ENCODE data around the gene ZBTB7B. TPM values are rescaled to one million over a fixed set of nuclear protein-coding genes. Genes with fewer than 3 reads are reported as not detected.

The ZBTB7B gene
- total and polyA plus RNA-seq, 2 donors from 2014 or later, result 20.1 to 68.7 TPM

DNA sequence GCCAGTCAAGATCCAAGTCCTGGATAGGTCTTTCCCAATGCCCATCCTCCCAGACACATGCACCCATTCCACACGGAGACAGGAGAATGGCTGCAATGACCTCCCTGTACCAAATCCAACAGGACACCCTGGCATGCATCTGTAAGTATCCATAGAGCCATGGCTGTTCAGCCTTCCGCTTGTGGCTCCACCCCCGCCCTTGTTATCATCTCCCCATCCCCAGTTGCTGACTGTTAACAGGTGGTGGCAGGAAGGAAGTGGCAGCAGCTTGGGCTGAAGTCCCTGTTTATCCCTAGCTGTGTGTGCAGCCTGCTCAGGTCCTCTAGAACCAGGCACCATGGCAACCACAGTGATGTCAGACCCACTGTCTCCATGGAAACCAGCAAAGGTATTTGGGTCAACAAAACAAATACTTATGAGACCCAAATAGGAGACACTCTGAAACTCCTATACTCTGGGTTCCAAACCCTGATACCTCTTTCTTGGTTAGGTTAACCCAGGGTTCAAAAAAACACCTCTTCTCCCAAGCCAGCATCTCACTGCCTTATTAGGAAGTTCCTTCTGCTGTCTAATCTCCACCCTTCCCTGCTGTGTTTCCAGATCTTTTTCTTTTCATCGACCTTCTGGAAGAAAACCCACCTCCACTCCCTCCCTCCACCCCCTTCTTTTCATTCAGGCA is 47.4 kb upstream of the ZBTB7B start:
- DNase-seq (peak; percentile 80 to 88 (median 85)), FAIRE-seq (no peak)
- TF ChIP-seq, protein P1, sequence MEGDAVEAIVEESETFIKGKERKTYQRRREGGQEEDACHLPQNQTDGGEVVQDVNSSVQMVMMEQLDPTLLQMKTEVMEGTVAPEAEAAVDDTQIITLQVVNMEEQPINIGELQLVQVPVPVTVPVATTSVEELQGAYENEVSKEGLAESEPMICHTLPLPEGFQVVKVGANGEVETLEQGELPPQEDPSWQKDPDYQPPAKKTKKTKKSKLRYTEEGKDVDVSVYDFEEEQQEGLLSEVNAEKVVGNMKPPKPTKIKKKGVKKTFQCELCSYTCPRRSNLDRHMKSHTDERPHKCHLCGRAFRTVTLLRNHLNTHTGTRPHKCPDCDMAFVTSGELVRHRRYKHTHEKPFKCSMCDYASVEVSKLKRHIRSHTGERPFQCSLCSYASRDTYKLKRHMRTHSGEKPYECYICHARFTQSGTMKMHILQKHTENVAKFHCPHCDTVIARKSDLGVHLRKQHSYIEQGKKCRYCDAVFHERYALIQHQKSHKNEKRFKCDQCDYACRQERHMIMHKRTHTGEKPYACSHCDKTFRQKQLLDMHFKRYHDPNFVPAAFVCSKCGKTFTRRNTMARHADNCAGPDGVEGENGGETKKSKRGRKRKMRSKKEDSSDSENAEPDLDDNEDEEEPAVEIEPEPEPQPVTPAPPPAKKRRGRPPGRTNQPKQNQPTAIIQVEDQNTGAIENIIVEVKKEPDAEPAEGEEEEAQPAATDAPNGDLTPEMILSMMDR (IDR thresholded peaks at IDR 0.05; ENCODE audit: borderline replicate concordance, extremely low read depth, insufficient read depth), result no peak
- peak overlapping the region; percentile 66 to 78 for H3K27ac ChIP-seq (ENCODE audit: low read depth in 2 of 2, low read length in 2 of 2)
- peaks cover 4 to 37% (median 19%) of the 10 kb centered on the region in 3 donors for H3K4me1 ChIP-seq (ENCODE audit: control insufficient read depth in 2 of 3, insufficient read depth in 2 of 3, low read depth in 1 of 3, low read length in 3 of 3)
- peak overlapping the region; percentile 30 to 82 (median 73) for H3K9ac ChIP-seq (ENCODE audit: low read length in 3 of 3)
- intact Hi-C loops (cut with DNase I), result no loop called here
- no peaks in the 10 kb centered on the region for H3K9me3 ChIP-seq (ENCODE audit: control insufficient read depth in 2 of 3, insufficient read depth in 1 of 3, low read length in 3 of 3)
- peak overlapping the region; percentile 86 to 90 (median 88) for H3K4me3 ChIP-seq (ENCODE audit: low read length in 3 of 3)
- no peaks in the 10 kb centered on the region for H3K27me3 ChIP-seq (ENCODE audit: control insufficient read depth, insufficient read depth, low read length)
- peaks cover 0 to 8% (median 0%) of the 10 kb centered on the region in 3 donors for H3K36me3 ChIP-seq (ENCODE audit: control insufficient read depth in 2 of 3, insufficient read depth in 3 of 3, low read length in 3 of 3)

DNA sequence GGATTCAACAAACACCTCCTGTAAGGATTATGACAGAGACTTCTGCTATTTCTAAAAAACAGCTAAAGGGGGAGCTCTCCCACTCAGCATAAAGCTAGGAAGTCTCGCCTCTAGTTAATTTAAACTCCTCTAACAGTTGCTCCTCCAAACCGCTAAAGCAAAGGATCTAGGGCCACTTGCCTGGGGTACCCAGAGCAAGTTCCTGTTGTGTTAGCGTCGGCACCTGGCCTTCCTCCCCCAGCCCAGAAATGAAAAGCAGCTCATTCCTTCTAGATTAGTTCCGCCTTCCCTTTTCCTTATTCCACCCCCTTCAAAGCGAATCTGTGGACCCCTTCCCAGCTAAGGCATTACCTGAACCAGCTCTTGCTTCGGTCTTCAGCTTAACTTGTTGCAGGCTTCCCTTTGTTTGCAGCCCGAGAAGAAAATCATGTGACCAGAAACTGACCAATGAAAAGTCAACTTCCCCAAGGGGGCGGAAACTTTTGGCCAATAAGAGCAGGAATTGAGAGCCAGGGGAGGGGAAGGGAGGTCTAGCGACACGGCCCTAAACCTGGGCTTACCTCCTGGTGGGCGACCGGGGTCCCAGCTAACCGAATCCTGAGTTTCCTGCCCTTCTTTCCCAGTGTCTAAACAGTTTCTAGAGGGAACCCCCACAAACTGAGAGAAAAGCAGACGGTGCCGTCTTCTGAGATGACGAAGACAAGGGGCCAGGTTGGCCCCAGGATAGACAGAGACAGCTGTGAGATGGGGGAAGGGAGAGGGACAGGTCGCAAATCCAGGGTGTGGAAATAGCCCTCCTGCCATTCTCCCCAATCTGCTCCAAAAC is 46.7 kb upstream of the ZBTB7B start, which contains the start of gene PBXIP1:
TSS of gene PBXIP1 (minus strand) at position 382 of the 826 bp plus-strand sequence. CDS start 2,378 bp downstream, outside the sequence.
- H3K36me3 ChIP-seq (ENCODE audit: control insufficient read depth in 2 of 3, insufficient read depth in 3 of 3, low read length in 3 of 3), result peaks cover 0 to 4% (median 0%) of the 10 kb centered on the region in 3 donors
- peaks cover 4 to 42% (median 25%) of the 10 kb centered on the region in 3 donors for H3K4me1 ChIP-seq (ENCODE audit: control insufficient read depth in 2 of 3, insufficient read depth in 2 of 3, low read depth in 1 of 3, low read length in 3 of 3)
- TF ChIP-seq, protein P1 (IDR thresholded peaks at IDR 0.05; ENCODE audit: borderline replicate concordance, extremely low read depth, insufficient read depth), result peak; percentile 1
- intact Hi-C loops (cut with DNase I), result no loop called here
- H3K9me3 ChIP-seq (ENCODE audit: control insufficient read depth in 2 of 3, insufficient read depth in 1 of 3, low read length in 3 of 3), result no peaks in the 10 kb centered on the region
- DNase-seq (peak; percentile 73 to 99 (median 96)), FAIRE-seq (peak; percentile 73)
- peak within 1 kb of the TSS; percentile 66 to 78 for H3K27ac ChIP-seq (ENCODE audit: low read depth in 2 of 2, low read length in 2 of 2)
- H3K27me3 ChIP-seq (ENCODE audit: control insufficient read depth, insufficient read depth, low read length), result no peaks in the 10 kb centered on the region
- peak within 1 kb of the TSS; percentile 73 to 82 (median 74) for H3K9ac ChIP-seq (ENCODE audit: low read length in 3 of 3)
- peak within 1 kb of the TSS; percentile 86 to 90 (median 88) for H3K4me3 ChIP-seq (ENCODE audit: low read length in 3 of 3)

DNA sequence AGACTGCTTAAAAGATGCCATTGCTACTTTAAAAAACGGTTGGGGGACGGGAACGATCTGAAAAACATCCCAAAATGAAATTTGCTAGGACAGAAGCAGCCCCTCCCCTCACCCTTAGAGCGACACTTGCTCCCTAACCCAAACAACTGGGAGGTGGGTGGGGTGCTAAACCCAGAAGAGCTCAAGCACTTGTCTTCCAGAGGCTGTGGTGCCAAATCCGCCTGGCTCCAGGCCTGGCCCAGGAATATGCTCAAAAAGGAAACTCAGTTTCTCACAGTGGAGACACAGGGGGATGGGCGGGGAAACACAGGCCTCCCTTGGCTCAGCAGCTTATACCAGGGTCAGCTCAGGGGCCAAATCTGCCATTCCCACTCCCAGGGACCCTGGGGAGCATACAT is 46.1 kb upstream of the ZBTB7B start:
- FAIRE-seq, result no peak

More for the DNA sequence above, 46.1 kb upstream of the ZBTB7B start:
- TF ChIP-seq, protein P1 (IDR thresholded peaks at IDR 0.05; ENCODE audit: borderline replicate concordance, extremely low read depth, insufficient read depth), result no peak
- peaks cover 4 to 38% (median 26%) of the 10 kb centered on the region in 3 donors for H3K4me1 ChIP-seq (ENCODE audit: control insufficient read depth in 2 of 3, insufficient read depth in 2 of 3, low read depth in 1 of 3, low read length in 3 of 3)
- no peaks in the 10 kb centered on the region for H3K36me3 ChIP-seq (ENCODE audit: control insufficient read depth in 2 of 3, insufficient read depth in 3 of 3, low read length in 3 of 3)
- no peaks in the 10 kb centered on the region for H3K27me3 ChIP-seq (ENCODE audit: control insufficient read depth, insufficient read depth, low read length)
- H3K27ac ChIP-seq (ENCODE audit: low read depth in 2 of 2, low read length in 2 of 2), result no peak overlapping the region
- no peaks in the 10 kb centered on the region for H3K9me3 ChIP-seq (ENCODE audit: control insufficient read depth in 2 of 3, insufficient read depth in 1 of 3, low read length in 3 of 3)
- intact Hi-C loops (cut with DNase I), result no loop called here
- H3K9ac ChIP-seq (ENCODE audit: low read length in 3 of 3), result peak overlapping the region in 2 of 3 donors; percentile 71 to 82
- H3K4me3 ChIP-seq (ENCODE audit: low read length in 3 of 3), result peak overlapping the region; percentile 37 to 90 (median 88)
- DNase-seq, result peak in 2 of 5 donors; percentile 58 to 72
